ENCODE results near the gene CHAD. TPM values are rescaled to one million over a fixed set of nuclear protein-coding genes. Genes with fewer than 3 reads are reported as not detected.

Gene CHAD
- total and polyA plus RNA-seq, 2 donors (not counting 3 experiments of a cell fraction or from before 2014, with no cell fraction given): not detected

- CTCF ChIA-PET: interaction anchor here (0.6 to 3.1 kb wide), 11 partner anchors 10 to 301 kb away, joined by 3 to 28 read pairs (median 4); no protein-coding TSS in a partner anchor
- Histone ChIP-seq H3K9me1 (replicated peaks; ENCODE audit: control insufficient read depth, extremely low read depth, insufficient read depth, low read length) (no peaks in the 10 kb centered on the region), H3K9ac (replicated peaks; ENCODE audit: extremely low read depth, insufficient read depth, low read length) (peak overlapping the region; percentile 34), H3K27me3 (ENCODE audit: control insufficient read depth in 2 of 2, insufficient read depth in 2 of 2, low read length in 2 of 2) (no peaks in the 10 kb centered on the region), H3K9me3 (replicated peaks; ENCODE audit: control insufficient read depth, insufficient read depth, low read length) (no peaks in the 10 kb centered on the region), H3K4me3 (replicated peaks in 1 of 3; ENCODE audit: insufficient read depth in 1 of 3, low read depth in 1 of 3, low read length in 3 of 3) (no peak overlapping the region), H2AFZ (ENCODE audit: low read depth, low read length) (no peak overlapping the region), H3K4me1 (ENCODE audit: control insufficient read depth, extremely low read depth, insufficient read depth, low read length) (peaks cover 20% of the 10 kb centered on the region), H4K20me1 (replicated peaks; ENCODE audit: control insufficient read depth, extremely low read depth, insufficient read depth, low read length) (no peaks in the 10 kb centered on the region), H3K79me2 (ENCODE audit: control insufficient read depth, insufficient read depth, low read length) (peaks cover 8% of the 10 kb centered on the region), H3K36me3 (ENCODE audit: control insufficient read depth in 2 of 2, extremely low read depth in 1 of 2, insufficient read depth in 2 of 2, low read length in 2 of 2) (peaks cover 2 to 13% of the 10 kb centered on the region in 2 experiments), H3K27ac (ENCODE audit: insufficient read depth, low read depth, low read length) (peak overlapping the region; percentile 68), H3K4me2 (ENCODE audit: insufficient read depth, low read length) (peak overlapping the region; percentile 19)
- intact Hi-C loops (cut with micrococcal nuclease): loop anchor here (1.0 to 5.0 kb wide), 7 partner anchors 19 to 360 kb away; partner anchors contain the start of gene SPATA20
- TF ChIP-seq FOS (IDR thresholded peaks at IDR 0.05; ENCODE audit: borderline replicate concordance, insufficient read depth, low read length): peak; percentile 72
- no peak for TF ChIP-seq MAX (IDR thresholded peaks at IDR 0.05; ENCODE audit: insufficient read depth, insufficient read length)
- TF ChIP-seq POLR2A (IDR thresholded peaks at IDR 0.05; ENCODE audit: low read depth, low read length): no peak
- TF ChIP-seq EZH2 (IDR thresholded peaks at IDR 0.05; ENCODE audit: borderline replicate concordance, low read depth, low read length, severe bottlenecking): no peak
- peak; percentile 89 to 96 for TF ChIP-seq CTCF (IDR thresholded peaks at IDR 0.05; ENCODE audit: extremely low read depth in 1 of 2, insufficient read depth in 1 of 2, low read depth in 1 of 2, low read length in 2 of 2)
- no peak for TF ChIP-seq MYC (IDR thresholded peaks at IDR 0.05; ENCODE audit: low read depth, low read length)
- TF ChIP-seq JUN (IDR thresholded peaks at IDR 0.05; ENCODE audit: borderline replicate concordance, insufficient read depth, insufficient read length, low read depth): peak; percentile 36
- TF ChIP-seq POLR2AphosphoS5 (IDR thresholded peaks at IDR 0.05; ENCODE audit: insufficient read depth, low read depth, low read length): no peak
- no peak for TF ChIP-seq GATA2 (IDR thresholded peaks at IDR 0.05; ENCODE audit: insufficient read depth, insufficient read length, low read depth, low read length)
- dilution Hi-C loops (cut with MboI; ENCODE audit: extremely low pct_ligation_motif_present, low sequenced_read_pairs): no loop called here
- POLR2A ChIA-PET: interaction anchor here (0.5 kb wide), 1 partner anchor 100 kb away, joined by 8 read pairs; no protein-coding TSS in a partner anchor
- peak; percentile 95 for FAIRE-seq
- DNase-seq (ENCODE audit: low read depth, low spot score): peak; percentile 91
- BruUV-seq (replicated peaks): no TSS peak
Observed at GRCh38 chr17:50482516-50482915, 13.8 kb upstream of the CHAD start.
